Dermis blood vessel endothelial cell (primary cell): ENCODE measurements around the gene LDLRAD3. TPM values are rescaled to one million over a fixed set of nuclear protein-coding genes. Genes with fewer than 3 reads are reported as not detected.
A peak's percentile ranks its signal among the peaks of the same experiment; 100 is the strongest.

Source experiments
- DNase-seq: peaks from one replicate; pipeline ENCODE4 v3.0.0; 2010
- total RNA-seq: library from RNA; depleted of rRNA; stranded (reverse); fragments of >200 nt; gene quantifications from 2 replicates; pipeline ENCODE4 v1.2.3, GENCODE V29; 2014

The LDLRAD3 gene
- total RNA-seq, 1 donor from 2014 or later, result 13.4 TPM

DNA sequence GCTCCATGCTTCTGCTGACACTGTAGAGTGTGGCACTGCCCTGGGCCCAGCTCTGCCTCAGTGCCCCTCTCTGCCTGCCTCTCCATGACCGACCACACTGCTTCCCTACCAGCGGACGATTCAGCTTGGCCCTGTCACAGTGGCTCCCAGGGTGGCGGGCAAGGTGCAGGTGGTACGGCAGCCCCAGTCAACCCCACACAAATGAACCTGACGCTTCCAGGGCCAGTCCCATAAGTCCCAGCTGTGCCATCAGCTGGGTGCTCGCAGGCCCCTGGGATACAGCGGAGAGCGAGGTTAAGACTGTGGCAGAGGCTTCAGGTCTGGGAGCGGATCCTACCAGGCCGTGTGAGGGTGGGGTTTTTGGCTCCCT lies 134.8 kb downstream of the LDLRAD3 start:
- no peak for DNase-seq

- no peak for DNase-seq
These were observed 136.2 kb downstream of the LDLRAD3 start for GRCh38 chr11:36079878-36080675.

DNA sequence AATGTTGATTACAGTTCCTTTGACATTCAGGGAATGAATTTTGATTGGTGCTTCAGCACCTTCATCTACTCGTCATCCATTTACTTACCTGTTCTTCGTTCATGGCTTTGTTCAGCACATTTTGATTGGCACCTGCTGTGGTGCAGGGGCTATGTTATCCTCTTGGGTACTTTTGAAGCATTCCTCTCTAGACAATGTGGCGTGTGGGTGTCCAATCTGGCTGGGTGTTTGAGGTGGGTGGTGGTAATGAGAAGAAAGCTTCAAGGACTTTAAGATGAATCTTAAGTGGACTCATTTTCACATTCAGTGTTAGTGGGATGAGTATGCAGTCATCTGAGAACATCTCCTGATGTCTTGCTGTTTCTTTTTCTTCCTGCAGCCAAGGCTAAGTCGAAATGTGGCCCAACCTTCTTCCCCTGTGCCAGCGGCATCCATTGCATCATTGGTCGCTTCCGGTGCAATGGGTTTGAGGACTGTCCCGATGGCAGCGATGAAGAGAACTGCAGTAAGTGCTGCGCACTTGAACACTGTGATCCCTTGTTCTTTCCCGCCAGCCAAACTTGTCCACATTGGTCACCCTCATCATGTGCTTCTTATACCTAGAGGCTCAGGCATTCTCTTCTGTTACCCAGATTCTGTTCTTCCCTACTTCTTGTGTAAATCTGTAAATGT lies 137.5 kb downstream of the LDLRAD3 start:
- DNase-seq, result no peak

DNA sequence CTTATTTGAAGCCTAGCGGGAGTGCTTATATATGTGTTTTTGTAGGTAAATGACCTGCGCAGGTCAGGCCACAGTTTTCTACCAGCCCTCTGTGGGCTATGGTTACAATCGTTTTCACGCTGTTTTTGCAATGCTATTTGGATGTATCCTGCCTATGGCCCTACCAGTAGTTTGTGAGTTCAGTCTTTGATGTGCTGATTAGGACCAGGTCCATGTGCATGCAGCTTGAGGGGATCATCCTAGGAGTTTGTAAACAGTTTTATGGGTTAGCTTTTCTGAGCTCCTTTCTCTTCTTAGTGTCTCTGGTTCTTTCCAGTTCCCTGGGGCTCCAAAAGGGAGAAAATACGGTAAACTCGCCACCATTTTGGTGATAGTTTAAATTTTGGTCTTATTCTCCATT lies 142.5 kb downstream of the LDLRAD3 start:
- DNase-seq, result no peak

GRCh38 chr11:36088266-36088972 lies 144.6 kb downstream of the LDLRAD3 start:
- peak; percentile 11 for DNase-seq

DNA sequence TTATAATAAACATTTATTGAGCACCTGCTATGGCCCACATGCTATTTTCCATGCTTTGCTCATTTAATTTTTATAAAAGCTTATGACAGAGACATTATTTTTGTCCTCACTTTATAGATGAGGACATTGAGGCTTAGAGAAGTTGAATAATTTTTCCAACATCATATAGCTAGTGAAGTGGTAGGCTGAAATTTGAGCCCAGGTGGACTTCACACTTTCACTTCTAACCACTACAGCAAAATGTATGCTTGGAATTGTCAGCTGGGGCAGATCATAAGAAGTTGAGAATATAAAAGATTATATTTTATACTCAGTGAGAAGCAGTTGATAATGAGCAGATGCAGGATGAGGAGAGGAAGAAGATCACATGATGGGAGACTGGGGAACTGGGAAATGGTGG lies 146.1 kb downstream of the LDLRAD3 start:
- no peak for DNase-seq

DNA sequence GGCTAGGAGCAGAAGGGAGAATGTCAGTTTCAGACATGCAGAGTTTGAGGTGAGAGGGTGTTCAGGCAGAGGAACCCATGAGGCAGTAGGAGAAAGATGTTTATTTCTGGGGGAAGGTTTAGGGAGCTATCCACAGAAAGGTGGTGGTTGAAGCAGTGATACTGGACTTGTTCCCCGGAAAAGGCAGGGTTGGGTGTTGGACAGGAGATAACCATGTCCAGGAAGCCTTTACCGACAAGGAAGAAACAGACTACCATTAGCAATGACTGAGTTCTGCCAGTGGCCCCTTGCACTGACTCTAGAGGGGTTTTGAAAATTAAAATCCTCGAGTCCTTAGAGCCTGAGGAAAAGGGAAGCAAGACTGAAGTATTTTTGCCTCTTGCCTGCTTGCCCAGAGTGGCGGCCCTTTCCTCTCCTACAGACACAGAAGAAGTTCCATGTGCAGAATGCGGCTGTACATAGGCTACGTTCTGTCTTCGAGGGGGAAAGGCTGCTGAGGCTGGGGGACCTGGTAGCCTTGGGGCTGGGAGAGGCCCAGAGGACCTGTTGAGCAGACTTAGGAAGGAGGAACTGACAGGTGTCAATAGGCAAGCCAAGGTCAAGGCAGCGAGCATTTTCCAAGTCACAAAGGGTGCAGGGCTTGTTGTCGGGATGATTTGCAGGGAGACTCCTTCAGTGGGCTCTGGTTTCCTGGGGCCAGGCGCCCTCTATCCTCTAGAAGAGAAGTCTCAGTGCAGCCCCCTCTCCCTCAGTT lies 146.7 kb downstream of the LDLRAD3 start:
- DNase-seq, result no peak

DNA sequence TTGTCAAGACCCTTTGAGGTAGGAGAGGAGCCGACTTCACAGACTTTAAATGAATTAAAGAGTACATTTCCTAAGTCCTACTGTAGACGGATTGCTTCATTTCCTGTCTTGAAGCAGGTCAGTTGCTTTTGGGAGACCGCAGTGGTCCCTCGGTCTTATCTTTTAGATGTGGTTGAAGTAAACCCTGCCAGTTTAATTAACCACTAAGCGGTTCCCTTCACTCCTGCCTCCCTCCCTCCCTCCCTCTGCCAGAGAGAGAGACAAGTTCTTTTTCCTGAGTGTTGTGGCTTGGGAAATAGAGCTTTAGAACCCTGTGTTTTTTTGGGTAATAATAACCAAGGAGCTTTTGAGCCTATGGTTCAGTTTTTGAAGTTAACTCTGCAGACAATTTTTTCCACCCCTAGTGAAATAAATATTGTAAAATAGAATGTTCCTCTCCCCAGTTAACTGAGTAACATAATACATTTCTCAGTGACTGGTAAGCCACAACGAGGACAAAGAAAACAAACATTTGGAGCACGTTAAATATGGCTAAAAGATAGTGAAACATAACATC lies 147.5 kb downstream of the LDLRAD3 start:
- no peak for DNase-seq

- DNase-seq, result no peak
These were observed 148.6 kb downstream of the LDLRAD3 start for GRCh38 chr11:36092314-36093030.

DNA sequence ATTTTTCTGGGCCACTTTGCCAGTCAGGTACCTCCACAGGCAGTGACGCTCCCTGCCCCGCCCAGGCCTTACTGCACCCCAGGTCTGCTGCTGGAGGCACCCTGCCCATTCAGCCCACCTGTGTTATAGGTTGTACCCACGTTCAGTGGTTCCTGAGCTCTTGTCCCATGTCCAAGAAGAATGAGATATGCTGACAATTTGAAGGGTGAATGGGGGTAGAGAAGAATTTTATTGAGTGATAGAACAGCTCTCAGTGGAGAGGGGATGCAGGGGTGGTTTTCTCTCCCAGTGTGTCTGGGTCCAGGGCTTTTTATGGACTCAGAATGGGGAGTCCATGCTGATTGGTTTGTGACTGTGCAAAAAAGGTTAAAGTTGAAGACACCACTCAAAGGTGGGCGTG lies 149.7 kb downstream of the LDLRAD3 start:
- no peak for DNase-seq

DNA sequence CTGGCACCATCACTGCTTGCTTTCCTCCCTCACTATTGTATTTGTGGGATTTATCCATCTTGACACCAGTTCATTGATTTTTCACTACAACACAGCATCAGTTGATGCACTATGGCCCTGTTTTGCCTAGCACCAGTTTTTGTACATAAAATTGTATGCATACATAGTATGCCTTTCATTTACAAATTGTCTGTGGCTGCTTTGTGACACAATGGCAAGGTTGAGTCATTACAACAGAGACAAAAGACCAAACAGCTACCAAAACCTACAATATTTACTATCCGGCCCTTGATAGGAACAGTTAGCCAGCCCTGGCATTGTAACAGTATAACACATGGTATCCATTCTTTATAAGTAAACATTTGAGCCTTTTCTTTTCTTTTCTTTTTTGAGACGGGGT lies 150.3 kb downstream of the LDLRAD3 start:
- no peak for DNase-seq

DNA sequence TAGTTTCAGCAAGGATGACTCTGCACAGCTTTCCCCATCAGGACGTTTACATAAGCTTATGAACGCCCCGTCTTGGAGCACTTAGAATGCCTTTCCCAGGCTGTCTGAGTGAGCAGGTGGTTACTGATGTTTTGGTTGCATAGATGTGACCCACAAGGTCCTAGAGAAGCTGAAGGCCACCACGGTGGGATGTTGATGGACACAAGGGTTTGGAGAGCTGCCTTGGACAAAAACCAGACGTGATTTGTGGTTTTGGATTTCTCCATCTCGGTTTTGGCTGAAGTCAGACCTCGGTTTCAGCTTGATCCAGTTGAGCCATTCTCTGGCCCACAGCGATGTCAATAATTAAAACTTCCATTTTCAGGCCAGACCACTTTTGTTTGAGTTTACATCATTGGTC lies 151.9 kb downstream of the LDLRAD3 start:
- no peak for DNase-seq

DNA sequence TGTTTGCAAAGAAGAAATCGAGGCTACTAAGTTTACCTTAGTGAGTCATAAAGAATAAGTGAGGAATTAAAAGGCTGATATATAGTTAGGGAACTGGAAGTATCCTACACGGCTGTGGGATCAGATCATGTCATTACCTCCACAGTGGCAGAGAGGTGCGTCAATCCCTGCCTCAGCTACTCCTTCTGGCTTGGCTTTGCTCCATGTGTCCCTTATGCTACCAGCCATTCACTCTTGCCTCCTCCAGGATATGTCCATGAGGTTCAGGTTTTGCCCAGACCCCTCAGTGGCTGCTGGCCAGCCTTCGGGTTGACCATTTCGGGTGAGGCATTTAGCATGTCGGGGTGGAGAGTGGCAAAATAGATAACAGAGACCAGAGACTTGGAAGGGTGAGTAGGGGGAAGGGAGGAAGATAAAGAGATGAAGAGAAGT lies 153.4 kb downstream of the LDLRAD3 start:
- no peak for DNase-seq

DNA sequence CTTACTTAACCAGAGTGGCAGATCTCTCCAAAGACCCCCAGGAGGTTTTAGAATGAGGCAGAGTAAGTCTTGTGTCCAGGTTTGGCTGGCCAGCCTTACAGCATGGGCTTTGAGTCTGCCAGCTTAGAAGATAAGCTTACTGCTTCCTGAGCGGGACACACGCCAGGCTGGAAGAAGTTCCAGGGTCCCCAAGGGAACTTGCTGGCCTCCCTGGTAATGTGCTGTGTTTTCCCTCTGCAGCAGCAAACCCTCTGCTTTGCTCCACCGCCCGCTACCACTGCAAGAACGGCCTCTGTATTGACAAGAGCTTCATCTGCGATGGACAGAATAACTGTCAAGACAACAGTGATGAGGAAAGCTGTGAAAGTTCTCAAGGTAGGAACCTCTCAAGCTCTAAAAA lies 154.2 kb downstream of the LDLRAD3 start:
- no peak for DNase-seq

- DNase-seq, result no peak
These were observed 155.1 kb downstream of the LDLRAD3 start for GRCh38 chr11:36098853-36099375.

- no peak for DNase-seq
These were observed 157.6 kb downstream of the LDLRAD3 start for GRCh38 chr11:36101466-36101865.

DNA sequence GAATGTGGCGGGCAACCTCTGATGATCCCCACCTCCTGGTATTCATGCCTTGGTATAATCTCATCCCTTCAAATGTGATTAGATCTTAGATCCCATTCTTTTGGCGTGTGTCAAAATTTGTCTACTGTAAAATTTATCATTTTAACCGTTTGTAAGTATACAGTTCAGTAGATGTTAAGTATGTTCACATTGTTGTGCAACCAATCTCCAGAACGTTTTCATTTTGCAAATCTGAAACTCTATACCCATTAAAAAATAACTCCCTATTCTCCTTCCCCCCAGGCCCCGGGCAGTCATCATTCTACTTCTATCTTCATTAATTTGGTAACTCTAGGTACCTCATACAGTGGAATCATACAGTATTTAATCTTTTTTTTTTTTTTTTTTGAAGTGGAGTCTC lies 159.0 kb downstream of the LDLRAD3 start:
- no peak for DNase-seq

GRCh38 chr11:36103933-36104530 lies 160.2 kb downstream of the LDLRAD3 start:
- no peak for DNase-seq

DNA sequence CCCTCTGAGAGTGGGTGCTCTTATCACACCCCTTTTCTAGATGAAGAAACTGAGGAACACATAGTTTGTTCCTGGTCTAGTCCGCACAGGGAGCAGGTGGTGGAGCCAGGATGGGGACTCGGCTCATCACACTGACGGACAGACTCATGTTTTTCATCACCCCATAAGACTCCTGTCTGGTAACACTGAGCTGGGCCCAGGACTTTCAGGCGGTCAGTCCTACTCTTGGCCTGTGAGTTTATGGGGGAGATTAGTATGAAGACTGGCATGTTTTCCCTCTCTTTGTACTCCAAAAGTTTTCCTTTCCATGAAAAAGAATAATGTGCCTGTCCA lies 160.8 kb downstream of the LDLRAD3 start:
- no peak for DNase-seq

GRCh38 chr11:36105743-36106581 lies 162.1 kb downstream of the LDLRAD3 start:
- DNase-seq, result no peak
